DMS 273 treated with DMSO at 0.1 percent for 48 hours (cell line): Measurements from ENCODE around the gene PPP2R3B.
"Not testable (repeated sequence)": the region's sequence is repeated elsewhere in the genome, so short reads cannot be mapped to it uniquely, and the experiment has no call there.

Source experiments
- DNase-seq: peaks from one replicate; lab custom pipeline; 2025; lab: John Stamatoyannopoulos, UW

PPP2R3B gene

DNA sequence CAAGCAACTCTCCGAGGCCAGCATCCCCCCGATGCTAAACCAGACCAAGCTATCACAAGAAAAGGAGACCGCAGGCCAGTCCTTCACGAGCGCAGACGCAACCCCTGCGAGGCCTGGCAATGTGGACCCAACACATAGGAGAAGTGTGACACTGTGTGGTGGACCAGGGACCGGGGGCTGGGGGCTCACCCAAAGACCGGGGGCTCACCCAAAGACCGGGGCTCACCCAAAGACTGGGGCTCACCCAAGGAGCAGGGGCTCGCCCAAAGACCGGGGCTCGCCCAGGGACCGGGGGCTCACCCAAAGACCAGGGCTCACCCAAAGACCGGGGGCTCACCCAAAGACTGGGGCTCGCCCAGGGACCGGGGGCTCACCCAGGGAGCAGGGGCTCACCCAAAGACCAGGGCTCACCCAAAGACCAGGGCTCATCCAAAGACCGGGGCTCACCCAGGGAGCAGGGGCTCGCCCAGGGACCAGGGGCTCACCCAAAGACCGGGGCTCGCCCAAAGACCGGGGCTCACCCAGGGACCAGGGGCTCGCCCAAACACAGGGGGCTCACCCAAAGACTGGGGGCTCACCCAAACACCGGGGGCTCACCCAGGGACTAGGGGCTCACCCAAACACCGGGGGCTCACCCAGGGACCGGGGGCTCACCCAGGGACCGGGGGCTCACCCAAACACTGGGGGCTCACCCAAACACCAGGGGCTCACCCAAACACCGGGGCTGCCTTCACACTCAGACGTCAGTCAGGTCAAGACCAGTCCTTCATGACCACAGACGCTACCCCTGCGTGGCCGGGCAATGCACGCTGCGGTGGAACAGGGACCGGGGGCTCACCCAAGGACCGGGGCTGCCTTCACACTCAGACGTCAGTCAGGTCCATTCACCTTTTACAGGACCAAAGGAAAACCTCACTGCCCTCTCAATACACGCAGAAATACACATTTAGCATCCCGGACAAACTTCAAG, 32.9 kb downstream of the PPP2R3B start:
- no peak for DNase-seq

GRCh38 chrX:352582-353314, 34.0 kb downstream of the PPP2R3B start:
- no peak for DNase-seq

DNA sequence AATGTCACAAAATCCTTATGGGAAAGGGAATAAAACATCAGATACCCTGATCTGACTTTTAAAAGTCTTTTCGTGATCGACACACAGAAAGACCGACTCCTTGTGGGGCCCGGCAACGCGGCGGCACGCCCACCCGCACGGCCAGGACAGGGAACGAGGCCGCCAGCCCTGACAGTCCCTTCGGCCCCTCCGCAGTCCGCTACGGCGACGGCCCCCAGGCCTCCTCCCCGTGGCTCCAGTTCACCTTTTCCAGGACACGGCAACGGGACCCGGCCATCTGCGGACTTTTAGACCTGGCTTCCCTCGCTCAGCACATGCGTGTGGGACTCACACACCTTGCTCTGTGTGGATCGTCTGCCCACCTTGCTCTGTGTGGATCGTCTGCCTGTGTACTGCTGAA, 34.5 kb downstream of the PPP2R3B start:
- no peak for DNase-seq

- no peak for DNase-seq
Measured at GRCh38 chrX:351736-352135, 35.0 kb downstream of the PPP2R3B start.

DNA sequence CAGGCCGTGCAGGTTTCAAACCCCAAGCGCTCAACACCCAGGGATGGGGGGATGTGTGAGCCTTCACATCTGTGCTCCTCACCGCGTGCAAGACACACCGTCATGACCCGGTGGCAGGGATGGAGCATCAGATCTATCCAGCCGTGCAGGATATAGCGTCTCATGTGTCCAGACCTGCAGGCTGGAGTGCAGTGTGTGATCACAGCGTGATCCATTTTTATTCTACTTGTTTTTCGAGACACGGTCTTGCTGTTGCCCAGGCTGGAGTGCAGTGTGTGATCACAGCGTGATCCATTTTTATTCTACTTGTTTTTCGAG, 35.4 kb downstream of the PPP2R3B start:
- DNase-seq = not testable (repeated sequence)

DNA sequence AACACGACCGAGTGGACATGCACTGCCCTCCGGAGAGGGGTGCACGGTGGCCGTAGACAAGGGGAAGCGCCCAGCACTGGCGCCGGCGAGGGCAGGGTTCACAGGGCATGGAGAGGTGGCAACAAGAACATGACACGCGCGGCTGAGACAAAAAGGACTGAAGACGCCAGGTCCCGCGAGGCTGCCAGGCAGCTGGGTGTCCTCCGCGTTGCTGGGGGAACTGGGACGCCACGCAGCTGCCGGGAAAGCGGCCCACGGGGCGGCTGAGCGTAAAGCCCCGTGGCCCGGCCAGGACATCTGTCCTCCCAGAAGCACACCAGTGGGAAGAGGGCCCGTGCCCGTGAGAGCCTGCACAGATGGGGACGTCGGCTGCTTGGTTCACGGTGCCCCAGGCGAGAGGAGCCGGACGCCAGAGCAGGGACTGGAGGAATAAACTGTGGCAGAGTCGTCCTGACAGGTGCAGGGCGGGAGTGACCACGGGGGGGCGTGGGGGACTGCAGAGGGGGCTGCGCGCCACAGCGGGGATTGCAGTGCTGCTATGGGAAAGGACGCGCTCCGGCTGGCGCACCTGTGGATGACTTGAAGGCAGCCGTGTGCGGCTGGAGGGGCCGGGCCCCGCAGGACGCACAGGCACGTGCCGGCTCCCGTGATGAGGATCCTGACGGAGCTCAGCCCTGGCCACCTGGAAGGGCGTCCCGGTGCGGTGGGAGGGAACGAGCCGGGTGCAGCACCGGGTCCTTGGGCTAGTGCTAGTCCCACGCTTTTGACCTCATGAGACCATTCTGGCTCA, 36.0 kb downstream of the PPP2R3B start:
- DNase-seq = no peak

DNA sequence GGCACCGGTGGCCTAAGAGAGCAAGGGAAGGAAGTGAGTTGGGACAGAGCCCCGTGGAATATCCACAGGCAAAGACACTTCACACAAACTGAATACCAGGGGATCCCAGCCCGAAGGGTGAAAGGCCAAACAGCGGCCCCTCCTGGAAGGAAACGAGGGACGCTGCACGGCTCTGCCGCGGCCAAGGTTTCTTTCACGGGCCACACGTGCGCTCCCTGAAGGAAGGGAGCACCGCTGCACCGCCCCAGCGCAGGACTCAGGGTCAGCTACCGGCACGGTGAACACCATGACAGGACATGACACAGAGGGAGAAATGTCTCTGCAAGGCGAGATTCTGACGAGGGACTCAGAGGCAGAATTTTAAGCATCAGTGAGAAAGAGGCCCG, 36.6 kb downstream of the PPP2R3B start:
- DNase-seq = no peak

DNA sequence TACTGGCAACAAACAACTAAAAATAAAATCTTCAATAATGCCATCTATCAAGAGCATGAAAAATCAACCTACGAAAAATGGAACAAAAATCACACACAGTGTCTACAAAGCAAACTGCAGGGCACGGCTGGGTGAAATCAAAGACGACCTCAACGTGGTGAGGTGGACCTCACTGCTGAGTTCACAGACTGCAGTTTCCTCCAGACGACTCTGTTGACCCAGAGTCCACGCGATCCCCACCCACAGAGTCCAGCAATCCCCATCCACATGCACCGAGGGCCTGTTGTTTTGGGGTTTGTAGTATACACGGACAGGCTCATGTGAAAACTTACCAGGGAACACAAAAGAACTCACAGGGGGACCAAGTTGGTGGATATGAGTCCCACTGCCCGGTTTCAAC, 37.0 kb downstream of the PPP2R3B start:
- DNase-seq = no peak

- DNase-seq = no peak
Measured at GRCh38 chrX:349196-349595, 37.5 kb downstream of the PPP2R3B start.

DNA sequence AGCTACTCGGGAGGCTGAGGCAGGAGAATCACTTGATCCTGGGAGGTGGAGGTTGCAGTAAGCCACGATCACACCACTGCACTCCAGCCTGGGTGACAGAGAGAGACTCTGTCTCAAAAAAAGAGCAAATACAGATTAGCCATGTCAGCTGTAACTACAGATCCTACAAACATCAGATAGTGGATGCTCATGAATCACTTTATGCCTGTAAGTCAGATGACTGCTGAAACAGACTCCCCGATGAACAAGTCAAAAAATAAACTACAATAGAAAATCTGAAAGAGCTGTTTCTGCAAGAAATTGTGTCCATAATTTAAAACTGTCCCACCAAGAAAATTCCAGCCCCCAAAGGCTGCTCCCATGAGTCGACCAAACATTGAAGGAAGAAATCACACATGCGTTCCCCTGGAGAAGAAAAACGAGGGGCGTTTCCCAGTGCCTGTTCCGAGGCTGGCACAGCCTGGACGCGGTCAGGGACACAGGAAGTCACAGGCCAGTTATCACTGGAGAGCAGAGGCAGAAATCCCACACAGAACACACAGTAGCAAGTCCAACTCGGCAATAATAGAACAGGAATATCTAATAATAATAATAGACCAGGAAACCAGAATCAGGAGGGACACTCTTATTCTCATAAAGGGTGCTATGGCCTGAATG, 38.1 kb downstream of the PPP2R3B start:
- no peak for DNase-seq

GRCh38 chrX:347351-348117, 39.2 kb downstream of the PPP2R3B start:
- DNase-seq = no peak

DNA sequence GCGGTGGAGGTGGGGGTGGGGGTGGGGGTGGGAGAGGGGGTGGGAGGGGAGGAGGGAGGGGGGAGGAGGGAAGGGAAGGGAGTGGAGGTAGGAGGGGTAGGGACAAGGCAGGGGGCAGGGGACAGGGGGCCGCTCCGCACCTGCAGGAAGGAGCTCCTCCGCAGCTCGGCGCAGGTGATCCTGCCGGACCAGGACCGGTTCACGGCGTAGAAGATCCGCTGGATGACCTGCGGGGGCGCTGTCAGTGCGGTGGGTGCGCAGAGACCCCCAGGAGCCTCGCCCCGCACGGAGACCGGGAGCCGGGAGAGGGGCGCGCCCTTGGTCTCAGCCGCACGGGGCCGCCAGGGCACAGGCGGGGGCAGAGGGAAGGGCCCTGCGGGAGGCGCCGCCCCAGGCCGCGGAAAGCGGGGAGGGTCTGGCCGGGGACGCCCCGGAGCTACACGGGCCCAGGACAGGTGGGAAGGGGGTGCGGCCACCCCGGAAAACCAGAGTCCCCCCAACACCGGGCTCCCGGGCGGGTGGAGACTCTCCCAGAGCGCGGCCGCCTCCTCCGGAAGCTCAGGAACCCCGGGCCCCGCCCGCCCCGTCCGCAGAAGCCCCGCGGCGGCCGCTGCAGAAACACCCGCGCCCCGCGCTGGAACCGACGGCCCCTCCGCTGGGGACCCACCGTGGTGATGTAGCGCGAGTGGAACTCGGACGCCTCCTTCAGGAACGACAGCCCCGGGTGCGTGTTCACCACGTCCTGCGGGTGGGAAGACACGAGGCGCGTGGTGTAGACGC, 40.5 kb downstream of the PPP2R3B start:
- DNase-seq = no peak

DNA sequence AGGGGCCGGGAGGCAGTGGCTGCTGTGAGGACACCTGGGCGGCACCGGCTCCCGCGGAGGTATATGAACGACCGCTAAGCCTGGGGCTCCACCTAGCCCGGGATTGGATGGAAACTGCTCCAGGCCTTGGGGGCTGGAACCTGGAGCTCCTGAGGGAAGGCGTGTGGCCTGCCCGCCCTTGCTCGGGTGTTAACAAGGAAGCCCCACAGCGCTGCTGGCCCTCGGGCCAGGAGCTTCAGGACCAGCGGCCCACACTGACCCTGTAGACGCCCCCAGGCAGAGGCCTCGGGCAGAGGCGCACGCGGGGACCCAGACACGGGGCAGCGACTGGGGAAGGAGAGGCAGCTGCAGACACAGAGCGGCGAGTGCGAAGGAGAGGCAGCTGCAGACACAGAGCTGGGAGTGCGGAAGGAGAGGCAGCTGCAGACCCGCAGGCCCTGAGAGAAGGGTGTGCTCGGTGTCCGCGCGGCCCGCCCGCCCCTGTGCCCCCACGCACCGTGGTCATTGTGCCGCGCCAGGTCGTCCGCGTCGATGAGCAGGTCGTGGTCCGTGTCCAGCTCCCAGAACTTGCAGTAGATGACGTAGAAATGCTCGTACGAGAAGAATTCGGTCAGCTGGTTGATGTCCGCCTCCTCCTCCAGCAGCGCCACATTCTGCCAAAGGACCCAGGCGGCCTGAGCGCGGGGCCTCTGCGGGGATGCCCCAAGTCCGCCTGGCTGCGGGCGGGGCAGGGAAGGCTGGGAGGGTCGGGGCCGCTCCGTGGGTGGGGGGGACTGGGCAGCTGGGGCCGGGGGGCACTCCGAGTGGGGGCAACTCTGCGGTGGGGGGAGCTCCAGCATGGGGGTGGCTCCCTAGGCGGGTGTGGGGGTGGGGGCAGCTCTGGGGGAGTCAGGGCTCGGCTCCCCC, 41.4 kb downstream of the PPP2R3B start:
- no peak for DNase-seq

- no peak for DNase-seq
Measured at GRCh38 chrX:344371-344901, 42.3 kb downstream of the PPP2R3B start.

DNA sequence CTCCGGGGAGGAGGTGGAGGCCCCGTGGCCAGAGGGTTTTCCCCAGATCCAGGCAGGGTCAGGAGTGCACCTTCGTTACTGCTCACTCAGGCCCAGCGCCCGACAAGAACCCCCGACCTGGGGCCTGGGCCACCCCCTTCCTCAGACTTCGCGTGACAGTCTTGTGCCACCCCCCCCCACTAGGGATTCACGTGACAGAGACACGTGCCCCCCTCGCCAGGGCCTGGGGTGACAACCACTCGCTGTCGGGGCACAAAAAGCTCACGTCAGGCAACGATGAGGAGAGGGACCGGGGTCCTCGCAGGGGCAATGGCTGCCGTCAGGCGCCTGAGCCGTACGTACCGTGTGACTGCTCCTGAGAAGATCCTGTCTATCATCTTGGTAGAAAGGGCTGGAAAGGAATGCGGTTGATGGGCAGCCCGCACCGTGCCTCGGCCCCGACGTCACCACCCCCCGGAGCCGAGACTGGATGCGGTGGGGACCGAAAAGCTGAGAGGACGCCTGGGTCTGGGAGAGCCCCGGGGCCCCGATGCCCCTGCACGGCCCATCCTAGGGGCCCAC, 45.1 kb downstream of the PPP2R3B start:
- DNase-seq = no peak

- no peak for DNase-seq
Measured at GRCh38 chrX:340641-341423, 45.9 kb downstream of the PPP2R3B start.

DNA sequence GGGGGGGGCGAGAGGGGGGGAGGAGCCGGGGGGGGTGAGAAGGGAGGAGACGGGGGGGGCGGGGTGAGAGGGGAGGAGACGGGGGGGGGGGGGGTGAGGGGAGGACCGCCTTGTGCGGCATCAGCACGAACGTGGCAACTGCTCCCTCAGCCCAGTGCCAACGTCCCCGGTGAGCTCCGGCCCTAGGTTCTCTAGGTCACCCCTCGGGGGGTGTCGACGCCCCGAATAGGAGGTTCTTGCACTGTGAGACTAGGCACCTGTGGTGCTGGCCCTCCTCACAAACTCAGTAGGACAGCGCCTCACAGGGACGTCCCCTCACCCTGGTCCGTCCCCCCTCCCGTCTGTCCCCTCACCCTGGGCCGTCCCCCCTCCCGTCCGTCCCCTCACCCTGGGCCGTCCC, 46.6 kb downstream of the PPP2R3B start:
- no peak for DNase-seq

GRCh38 chrX:338836-339400, 47.8 kb downstream of the PPP2R3B start:
- DNase-seq = no peak
